Keratinocyte (primary cell): ENCODE results near the gene FDPS.

Experiments used
- CTCF ChIP-seq, 3 experiments: IDR thresholded peaks in 1 of 3; conservative IDR thresholded peaks in 1 of 3; optimal IDR thresholded peaks in 1 of 3; 2 replicates in 2 of 3; 3 replicates in 1 of 3; pipeline versions ENCODE3 to v1.5.1; 2011; ENCODE audit warnings: low read length in 3 of 3, mild to moderate bottlenecking in 3 of 3, moderate library complexity in 2 of 3, control low read depth in 1 of 3, inconsistent platforms in 1 of 3; ENCODE audit not compliant: insufficient read depth in 2 of 3; ENCODE audit errors: extremely low read depth in 1 of 3
- EZH2 ChIP-seq: IDR thresholded peaks from one replicate; pipeline ENCODE4 v1.6.1; 2012; ENCODE audit warnings: inconsistent platforms, mild to moderate bottlenecking, low read length, moderate library complexity

GRCh38 chr1:155301342-155301841 is 7.3 kb upstream of the FDPS start, which contains the start of gene PKLR:
- TF ChIP-seq CTCF (optimal IDR thresholded peaks at IDR 0.05 in 1 of 3, IDR thresholded peaks at IDR 0.05 in 1 of 3, conservative IDR thresholded peaks at IDR 0.05 in 1 of 3; ENCODE audit: extremely low read depth in 1 of 3, insufficient read depth in 2 of 3, low read length in 3 of 3) (no peak), EZH2 (no peak)
